Pulmonary artery endothelial cell (primary cell): ENCODE data around the gene OCA2. TPM values are rescaled to one million over a fixed set of nuclear protein-coding genes. Genes with fewer than 3 reads are reported as not detected.

Experiments
- DNase-seq: peaks from one replicate; pipeline ENCODE4 v3.0.0-alpha.2; 2011; ENCODE audit warnings: low read depth, low spot score
- total RNA-seq: library from RNA; depleted of rRNA; stranded (reverse); fragments of >200 nt; gene quantifications from 2 replicates; pipeline ENCODE4 v1.2.3, GENCODE V29; 2014

OCA2 gene
- total RNA-seq, 1 donor from 2014 or later = not detected

DNA sequence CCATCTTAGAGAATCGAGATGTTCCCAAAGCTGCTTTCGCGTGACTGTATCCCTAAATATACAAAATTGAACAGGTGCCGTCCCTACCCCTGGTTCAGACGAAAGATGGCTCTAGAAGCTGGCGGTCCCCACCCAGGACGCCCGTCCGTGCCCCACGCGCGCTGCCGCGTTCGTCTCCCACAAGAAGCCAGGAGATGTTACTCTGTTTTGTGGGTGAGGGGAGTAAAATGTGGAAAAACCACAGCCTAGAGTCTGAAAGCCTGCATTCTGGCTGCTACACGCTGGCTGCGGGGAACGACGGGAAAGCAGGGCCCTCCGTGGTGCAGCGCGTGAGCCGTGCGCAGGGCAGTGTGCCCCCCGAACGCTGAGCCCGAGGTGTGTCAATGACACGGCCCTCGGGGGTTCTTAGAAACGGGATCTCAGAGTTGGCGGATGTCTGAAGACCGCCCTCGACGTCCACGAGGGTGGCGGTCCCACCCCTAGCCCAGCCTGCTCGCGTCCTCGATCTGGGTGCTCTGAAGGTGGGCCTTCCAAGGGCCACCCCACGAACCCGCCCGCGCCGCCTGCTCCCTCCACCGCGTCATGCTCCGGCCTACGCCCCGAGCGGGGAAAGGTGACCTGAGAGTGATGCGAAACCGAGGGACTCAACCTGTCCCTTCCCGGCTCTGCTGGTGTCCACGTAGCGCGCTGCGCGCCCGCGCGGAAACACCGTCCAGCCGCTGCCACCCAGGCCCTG is 95.6 kb downstream of the OCA2 start:
- no peak for DNase-seq

DNA sequence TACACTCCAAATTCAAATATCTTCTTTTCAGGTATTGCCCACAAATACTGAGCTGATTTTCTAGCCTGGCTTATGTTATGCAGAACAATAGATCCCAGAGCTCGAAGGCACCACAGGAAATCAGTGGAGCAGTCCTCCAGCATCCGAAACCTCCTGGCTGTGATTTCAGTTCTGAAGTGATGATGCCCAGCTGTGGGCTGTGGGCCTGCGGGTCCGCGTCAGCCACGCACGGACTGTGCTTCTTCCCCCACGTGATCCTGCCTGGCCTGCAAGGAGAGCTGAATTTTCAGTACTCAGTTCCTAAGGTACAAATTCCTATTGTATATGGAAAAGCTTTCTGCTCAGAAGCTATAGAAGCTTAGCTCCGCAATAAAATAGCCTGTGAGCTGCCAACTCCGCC is 96.2 kb downstream of the OCA2 start:
- DNase-seq = no peak

DNA sequence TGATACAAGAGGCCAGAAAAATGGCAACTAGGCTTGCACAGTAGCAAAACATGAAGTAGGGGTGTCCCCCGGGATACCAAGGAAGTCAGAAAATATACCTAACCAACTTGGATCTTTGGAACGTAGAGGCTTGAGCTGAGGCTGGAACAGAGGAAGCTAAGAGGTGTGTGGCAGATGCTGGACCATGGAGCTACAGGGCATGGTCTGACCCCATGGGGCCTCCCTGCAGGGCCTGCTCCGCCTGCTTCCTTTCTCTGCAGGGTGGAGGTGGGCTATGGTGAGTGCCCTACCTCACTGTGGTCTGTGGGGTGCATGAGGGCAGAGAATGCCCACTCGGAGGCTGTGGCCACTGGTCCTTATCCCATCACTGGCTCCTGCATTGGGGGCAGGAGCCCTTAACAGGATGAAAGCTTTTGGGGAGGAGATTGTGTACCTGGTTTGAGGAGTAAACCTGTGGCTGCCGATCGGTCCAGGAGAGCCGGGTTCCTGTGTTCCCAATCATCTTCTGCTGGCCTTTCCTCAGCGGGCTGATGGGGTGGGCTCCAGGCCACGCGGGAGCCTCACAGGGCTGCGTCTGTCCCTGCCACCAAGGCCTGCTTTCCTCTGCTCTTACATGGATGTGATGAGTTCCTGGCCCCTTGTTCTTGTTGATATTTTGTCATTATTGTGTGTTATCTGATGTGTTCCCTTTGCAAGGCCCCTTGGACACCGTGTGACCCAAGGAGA is 96.8 kb downstream of the OCA2 start:
- DNase-seq = no peak

DNA sequence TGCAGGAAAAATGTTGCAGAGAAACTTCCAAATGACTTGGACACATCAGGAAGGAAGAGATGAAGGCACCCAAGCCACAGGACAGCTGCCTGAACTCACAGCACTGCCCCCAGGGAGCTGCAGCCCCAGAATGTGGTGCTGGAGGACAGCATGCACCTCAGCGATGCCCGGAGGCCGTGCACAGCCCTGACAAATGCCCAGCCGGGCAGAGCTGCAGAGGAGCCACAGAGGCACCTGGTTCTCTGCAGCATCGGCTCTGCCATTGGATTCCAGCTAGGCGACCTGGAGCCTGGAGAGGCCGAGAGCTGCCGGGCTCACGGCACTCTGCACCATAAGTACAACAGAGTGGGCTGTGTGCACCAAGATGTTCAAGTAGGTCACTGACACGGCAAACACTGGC is 97.5 kb downstream of the OCA2 start:
- no peak for DNase-seq

DNA sequence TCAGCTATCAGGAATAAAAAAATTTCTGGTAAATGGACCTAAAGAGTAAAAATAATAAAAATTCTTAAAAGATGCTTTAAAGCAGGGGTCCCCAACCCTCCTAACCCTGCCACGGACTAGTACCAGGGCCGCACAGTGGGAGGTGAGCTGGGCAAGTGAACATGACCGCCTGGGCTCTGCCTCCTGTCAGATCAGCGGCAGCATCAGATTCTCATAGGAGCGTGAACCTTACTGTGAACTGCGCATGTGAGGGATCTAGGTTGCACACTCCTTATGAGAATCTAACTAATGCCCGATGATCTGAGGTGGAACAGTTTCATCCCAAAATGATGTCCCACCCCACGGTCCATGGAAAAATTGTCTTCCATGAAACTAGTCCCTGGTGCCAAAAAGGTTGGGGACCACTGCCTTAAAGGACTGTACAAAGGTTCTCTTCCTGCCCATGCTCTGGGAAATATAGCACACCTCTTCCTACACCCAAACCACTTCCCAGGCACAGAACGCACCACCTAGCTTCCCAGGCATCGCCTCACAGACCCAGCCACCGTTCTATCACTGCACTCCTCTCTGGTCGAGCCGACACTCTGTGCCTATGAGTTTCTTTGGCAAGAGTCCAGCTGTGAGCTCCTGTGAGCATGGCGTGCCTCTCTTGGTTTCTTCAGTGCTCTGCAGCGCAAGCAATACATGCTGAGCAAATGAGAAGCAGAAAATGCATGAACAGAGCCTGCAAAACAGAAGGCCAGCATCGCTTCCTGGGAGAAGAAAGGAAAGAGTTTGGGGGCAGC is 104.9 kb downstream of the OCA2 start:
- no peak for DNase-seq

DNA sequence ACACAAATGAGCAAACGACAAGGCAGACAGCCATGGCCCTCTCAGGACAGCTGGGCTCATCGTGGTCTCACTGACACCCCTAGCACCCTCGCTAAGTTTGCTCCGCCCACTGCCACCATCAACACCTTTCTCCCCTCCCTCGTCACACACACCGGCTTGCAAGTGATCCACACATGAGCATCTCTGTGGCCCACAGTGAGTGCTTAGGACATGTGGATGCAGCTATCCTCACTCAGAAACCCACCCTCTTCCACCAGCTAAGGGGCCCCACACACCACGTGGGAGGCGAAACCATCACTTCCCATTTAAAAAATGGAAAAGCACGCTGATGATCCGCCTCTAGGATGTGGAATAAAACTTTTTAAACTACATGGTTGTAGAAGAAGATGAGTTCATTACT is 105.6 kb downstream of the OCA2 start:
- no peak for DNase-seq

DNA sequence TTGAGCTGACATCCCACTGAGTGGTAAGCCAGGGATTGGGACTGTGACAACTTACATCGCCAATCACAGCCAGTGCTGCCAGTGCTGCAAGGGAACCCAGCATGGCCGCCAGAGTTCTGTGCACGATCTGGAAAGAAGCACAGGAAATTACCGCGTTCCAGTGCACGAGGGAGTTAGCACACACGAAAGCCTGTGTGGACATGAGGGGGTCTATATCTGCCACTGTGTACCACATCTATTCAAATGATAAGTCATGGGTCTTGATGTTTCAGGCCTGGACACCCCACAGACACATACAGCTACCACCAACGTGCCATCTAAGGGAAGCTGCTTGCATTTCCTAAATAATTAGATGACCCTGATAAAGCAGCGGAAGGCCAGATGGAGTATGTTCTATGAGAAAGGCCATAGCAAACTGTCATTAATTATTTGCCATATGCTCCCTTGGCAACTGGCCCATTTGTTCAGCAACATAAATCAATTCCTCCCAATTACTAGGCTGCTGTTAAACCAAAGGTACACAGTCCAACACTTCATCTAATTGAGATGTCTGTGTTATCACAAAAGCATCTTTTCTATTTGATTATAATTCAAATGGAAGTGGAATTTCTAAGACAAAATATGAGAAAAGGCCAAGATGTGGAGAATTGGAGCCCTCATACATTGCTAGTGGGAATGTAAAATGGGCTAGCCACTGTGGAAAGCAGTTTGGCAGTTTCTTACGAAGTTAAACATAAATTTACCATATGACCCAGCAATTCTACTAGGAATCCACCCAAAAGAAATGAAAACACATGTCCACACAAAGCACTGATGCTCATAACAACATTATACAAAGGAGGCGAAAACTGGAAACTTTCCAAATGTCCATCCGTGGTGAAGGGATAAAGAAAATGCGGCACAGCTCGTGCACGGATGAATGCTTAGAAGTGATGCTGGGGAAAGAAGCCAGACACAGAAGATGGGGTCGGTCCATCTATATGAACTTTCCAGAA is 108.3 kb downstream of the OCA2 start:
- DNase-seq = no peak

DNA sequence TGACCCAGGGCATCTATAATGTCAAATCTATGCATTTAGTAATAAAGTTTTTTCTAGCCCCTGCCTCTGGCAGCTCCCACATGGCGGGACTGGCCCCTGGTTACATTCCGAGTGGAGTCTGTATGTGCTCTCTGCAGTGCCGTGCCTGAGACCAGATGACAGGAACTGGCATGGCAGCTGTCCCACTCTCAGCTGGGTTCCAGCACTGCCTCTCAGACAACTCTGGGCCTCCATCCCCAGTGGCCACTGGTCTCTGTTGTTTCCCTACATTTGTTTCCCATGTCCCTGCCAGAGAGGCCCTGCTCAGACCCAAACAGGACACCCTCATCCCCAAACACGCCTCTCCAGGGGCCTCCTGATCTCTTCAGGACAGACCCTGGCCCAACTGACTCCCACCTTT is 109.3 kb downstream of the OCA2 start:
- no peak for DNase-seq

DNA sequence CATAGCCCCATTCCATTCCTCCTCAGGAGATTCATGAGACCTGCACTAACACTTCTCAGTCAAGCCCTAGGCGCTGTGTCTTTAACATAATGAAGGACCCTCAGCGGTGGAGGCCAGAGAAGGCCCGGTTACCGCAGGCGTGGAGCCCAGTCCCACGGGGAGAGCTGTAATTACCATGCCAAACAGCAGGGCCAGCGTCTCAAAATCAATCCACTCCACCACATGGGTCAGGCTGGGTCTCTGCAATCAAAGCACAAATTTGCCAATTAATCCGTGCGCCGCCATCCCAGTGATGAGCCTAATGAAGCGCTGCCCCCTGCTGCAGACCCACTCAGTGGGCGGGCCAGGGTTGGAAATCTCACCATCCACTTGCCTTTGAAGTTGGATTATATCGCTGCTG is 109.7 kb downstream of the OCA2 start:
- DNase-seq = no peak

DNA sequence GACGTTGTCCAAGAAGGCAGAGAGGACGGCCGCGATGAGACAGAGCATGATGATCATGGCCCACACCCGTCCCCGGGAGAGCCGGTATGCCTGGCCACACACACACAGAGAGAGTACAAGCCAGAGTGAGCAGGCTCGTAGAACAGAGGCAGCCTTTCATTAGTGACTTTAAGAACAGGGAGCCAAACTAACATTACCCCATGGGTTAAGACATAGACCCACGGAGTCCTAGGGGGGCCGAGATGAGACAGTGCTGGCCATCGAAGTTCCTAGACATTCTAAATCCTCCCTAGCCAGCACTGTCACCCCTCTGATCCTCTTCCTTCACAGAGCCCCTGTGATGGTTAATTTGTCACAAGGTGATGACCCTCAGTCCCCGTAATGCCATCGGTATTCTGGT is 114.0 kb downstream of the OCA2 start:
- DNase-seq = no peak

DNA sequence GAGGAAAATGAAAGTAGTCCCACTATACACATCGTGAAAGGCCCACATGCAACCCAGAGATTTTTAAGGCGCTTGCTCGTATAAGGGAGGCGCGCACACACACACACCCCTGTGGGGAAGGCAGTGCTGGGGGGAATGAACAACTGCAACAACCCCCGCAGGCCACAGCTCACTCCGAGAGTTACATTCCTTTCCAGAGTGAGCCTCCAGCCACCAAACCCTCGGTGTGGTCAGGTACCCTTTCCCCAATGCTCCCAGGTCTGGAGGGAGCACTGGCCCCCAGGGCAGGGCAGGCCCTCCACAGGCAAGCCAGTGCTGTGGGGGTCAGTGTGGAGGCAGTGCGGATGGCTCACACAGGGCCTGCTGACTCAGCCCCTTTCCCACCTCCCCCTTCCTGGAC is 115.6 kb downstream of the OCA2 start:
- no peak for DNase-seq

DNA sequence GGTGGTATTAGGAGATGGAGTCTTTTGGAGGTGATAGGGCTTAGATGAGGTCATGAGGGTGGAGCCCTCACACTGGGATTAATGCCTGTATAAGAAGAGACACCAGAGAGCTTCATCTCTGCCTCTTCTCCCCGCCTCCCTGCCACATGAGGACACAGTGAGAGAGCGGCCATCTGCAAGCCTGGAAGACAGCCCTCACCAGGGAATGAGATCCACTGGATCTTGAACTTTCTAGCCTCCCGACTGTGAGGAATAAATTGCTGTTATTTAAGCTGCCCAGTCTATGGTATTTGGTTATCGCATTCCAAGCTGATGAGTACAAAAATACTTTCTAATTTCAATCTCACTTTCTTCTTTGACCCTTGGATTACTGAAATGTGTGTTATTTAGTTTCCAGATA is 121.4 kb downstream of the OCA2 start:
- no peak for DNase-seq

DNA sequence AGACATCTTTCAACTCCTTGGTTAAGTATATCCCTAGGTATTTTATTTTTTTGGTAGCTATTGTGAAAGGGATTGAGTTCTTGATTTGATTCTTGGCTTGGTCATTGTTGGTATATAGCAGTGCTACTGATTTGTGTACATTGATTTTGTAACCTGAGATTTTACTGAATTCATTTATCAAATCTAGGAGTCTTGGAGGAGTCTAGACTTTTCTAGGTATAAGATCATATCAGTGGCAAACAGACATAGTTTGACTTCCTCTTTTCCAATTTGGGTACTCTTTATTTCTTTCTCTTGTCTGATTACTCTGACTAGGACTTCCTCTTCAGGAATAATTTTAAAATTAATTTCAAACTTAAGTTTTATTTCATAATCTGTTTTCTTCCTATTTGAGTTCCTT is 125.2 kb downstream of the OCA2 start:
- DNase-seq = no peak

DNA sequence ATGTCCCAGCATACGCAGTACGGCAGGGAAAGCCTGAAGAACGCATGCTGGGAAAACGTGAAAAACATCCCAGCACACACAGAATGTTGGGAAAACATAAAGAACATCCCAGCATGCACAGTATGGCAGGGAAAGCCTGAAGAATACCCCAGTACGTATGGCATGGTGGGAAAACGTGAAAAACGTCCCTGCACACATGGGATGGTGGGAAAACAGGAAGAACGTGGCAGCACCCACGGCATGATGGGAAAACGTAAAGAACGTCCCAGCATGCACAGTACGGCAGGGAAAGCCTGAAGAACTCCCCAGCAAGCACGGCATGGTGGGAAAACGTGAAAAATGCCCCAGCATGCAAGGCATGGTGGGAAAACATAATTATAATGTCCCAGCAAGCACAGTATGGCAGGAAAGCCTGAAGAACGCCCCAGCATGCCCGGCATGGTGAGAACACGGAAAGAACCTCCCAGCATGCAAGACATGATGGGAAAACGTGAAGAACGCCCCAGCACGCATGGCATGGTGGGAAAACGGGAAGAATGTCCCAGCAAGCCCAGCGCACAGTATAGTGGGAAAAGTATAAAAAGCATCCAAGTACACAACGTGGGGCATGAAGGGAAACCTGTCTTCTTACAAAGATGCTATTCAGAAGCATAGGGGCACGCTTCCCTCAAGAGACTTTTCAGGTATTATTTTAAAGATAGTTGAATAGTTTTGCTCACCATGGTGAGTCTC is 128.3 kb downstream of the OCA2 start:
- DNase-seq = no peak

DNA sequence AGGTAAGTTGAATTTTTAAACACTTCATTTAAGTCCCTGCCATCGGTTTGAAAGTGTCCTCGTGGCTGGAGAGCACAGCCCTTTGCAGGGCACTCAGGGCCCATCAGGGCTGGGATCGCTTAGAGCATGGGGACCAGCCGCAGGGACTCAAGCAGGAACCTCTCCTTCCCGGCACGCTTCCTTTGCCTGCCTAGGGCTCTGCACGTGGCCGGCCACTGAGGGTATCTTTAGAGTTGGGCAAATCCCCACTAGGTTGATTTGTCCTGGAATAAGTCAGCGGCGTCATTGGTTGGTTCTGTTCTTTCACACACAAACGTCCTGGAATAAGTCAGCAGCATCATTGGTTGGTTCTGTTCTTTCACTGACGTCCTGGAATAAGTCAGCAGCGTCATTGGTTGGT is 131.6 kb downstream of the OCA2 start:
- DNase-seq = no peak

DNA sequence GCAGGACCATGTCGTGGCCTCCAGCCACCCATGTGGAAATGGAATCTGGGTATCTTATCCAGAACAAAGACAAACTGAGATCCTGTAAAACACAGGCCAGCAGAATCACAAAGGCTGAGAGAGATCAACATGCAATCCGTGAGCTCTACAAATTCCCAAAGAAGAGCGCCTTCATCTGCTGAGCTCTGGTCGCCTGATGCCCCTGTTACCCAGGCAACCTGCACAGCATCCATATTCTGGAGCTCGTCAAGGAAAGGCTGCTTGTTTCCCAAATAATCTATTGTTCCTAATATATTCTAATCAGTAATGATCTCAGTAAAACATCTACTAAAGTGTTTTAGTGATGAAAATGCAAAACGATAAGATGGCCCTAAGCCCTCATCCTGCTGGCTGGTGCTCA is 133.6 kb downstream of the OCA2 start:
- no peak for DNase-seq

DNA sequence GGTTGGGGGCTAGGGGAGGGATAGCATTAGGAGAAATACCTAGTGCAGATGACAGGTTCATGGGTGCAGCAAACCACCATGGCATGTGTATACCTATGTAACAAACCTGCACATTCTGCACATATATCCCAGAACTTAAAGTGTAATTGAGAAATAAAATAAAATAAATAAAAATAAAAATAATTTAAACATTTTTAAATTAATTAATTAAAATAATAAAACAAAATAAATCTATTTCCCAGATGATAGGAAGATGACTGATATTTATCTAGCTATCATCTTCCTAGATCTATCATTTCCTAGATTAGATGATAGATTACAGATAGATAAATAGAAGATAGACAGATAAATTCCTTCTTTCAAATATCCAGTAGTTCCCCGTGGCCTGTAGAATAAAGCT is 137.3 kb downstream of the OCA2 start:
- DNase-seq = no peak

DNA sequence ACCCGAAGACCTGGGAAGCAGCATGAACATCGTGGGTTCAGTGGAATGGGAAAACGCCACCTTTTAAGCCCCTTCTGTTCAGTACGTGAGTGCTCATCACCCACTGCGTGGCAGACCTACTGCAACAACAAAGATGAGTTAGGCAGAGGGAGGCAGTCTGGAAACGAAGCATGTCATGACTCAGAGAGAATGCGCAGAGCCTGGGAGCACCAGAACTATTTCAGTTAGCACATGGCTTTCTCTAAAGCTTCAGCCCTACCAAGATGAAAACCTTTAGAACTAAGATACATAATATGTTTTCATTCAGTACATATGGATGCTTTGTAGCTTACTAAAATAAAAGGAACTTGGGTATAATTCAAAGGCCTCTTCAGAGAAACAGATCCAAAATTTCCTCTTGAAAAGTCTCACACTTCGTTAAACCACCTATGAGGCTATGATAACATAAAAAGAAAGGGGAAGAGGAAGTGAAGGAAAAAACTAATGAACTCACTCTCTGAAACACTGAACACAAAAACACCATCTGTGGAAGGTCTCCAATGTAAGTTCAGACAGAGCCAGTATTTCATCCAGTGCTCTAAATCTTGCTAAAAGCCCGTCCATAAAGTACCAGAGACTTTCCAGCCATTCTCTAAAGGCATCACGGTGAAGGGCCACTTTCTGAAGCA is 140.1 kb downstream of the OCA2 start:
- no peak for DNase-seq

DNA sequence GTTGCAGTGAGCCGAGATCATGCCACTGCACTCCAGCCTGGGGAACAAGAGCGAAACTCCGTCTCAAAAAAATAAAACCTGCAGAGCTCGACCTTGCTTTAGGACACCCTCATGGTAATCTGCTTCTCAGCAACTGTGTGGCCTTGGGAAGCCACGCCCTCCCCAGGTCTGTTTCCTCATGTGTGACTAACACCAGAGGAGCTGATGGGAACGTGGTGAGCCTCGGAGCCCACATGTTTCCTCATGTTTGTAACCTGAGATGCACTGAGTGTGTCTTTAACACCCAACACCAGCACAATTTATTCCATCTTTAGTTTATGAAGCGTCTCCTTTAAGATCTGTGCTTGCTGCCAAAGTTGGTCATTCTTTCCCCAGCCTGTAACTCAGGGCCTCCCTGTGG is 142.8 kb downstream of the OCA2 start:
- DNase-seq = no peak

DNA sequence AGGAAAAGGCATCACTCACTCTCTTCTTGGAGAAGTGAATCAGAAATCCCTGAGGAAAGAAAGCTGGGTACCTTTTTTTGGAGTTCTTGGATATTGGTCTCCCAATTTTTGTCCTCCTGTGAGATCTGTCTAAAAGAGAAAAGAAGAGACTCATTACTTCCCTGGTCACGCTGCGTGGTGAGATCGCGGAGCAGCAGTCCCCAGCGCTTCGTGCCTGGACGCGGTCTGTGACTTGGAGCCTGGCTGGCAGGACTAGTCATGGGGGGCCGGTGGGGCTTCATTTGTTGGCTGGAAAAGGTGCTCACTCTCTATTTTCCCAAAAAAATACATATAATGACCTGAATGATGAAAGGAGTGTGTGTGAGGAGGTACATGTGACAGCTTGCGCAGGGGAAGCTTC is 144.0 kb downstream of the OCA2 start:
- no peak for DNase-seq
